ENCODE measurements around the gene KRTAP4-11. TPM values are rescaled to one million over a fixed set of nuclear protein-coding genes. Genes with fewer than 3 reads are reported as not detected.
"Not testable (repeated sequence)": the region's sequence is repeated elsewhere in the genome, so short reads cannot be mapped to it uniquely, and the experiment has no call there.

KRTAP4-11 gene
- total RNA-seq, 1 donor, result not detected

DNA sequence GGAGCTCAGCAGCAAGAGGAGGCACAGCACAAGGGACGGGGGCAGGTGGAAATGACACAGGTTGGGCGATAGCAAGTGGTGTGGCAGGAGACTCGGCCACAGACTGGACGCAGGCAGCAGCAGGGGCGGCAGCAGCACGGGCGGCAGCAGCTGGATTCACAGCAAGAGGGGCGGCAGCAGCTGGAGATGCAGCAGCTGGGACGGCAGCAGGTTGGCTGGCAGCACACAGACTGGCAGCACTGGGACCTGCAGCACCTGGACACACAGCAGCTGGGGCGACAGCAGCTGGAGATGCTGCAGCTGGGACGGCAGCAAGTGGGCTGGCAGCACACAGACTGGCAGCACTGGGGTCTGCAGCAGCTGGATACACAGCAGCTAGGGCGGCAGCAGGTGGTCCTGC lies 21.7 kb upstream of the KRTAP4-11 start:
- not testable (repeated sequence) for H3K27me3 ChIP-seq (ENCODE audit: insufficient read depth, low read length); H3K4me3 ChIP-seq (ENCODE audit: low read length); H3K9me3 ChIP-seq (ENCODE audit: low read depth, low read length); H3K4me1 ChIP-seq (ENCODE audit: insufficient read depth, low read length)

DNA sequence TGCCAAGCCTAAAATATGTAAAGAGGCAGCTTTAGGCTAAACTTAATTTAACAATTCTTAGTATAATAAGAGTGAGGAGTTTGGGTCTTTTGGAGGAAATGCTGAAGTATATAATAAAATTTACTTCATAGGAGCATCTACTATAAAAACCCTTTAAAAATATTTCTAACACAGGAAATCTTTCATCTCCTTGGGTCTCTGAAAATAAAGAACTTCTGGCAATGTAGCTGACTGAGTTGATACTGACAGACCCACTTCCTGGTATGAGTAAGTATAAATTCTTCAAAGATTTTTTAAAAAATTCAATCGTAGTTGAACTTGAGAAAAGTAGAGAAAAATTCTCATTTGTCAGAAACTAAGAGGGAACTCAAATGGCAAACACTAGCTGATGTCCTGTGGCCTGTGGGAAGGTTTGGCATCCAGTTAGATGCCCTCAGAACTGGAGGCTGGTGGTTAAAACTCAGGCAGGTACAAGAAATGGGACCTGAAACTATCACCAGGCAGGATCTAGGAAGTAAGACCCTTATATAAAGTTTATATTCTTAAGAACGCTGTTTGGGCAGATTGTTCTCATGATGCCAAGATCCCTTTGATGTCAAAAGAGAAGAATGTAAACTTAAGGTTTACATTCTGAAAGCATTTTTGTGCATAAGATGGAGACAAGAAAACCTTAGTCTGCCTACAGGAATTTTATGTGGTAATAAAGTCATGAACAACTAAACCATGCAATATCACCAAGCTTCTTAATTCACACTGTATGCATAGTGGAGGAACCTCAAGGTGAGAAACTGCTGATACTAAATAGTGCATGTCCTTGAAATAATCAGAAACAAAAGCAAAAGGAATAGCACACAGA lies 15.9 kb upstream of the KRTAP4-11 start:
- Histone ChIP-seq H3K4me1 (ENCODE audit: insufficient read depth, low read length) (no peaks in the 10 kb centered on the region), H3K27me3 (ENCODE audit: insufficient read depth, low read length) (no peaks in the 10 kb centered on the region), H3K4me3 (ENCODE audit: low read length) (no peak overlapping the region), H3K9me3 (ENCODE audit: low read depth, low read length) (no peaks in the 10 kb centered on the region)

DNA sequence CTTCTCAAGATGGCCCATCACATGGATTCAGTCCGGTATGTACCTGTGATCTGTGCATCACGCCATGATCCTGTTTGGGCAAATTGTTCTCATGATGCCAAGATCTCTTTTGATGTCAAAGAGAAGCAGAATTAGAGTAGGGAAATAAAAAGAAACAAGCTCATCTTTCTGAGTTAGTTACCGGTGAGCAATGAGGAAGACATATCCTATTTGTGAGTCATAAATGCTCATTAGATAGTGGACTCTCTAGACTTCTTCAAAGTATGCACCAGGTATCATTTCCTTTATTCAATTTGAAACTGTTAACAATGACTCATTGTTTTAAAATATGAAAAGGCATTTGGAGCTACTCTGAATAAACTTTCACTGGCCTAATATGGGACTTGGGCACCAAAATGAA lies 13.8 kb upstream of the KRTAP4-11 start:
- H3K4me1 ChIP-seq (ENCODE audit: insufficient read depth, low read length), result no peaks in the 10 kb centered on the region
- no peaks in the 10 kb centered on the region for H3K27me3 ChIP-seq (ENCODE audit: insufficient read depth, low read length)
- no peak overlapping the region for H3K4me3 ChIP-seq (ENCODE audit: low read length)
- H3K9me3 ChIP-seq (ENCODE audit: low read depth, low read length), result no peaks in the 10 kb centered on the region

DNA sequence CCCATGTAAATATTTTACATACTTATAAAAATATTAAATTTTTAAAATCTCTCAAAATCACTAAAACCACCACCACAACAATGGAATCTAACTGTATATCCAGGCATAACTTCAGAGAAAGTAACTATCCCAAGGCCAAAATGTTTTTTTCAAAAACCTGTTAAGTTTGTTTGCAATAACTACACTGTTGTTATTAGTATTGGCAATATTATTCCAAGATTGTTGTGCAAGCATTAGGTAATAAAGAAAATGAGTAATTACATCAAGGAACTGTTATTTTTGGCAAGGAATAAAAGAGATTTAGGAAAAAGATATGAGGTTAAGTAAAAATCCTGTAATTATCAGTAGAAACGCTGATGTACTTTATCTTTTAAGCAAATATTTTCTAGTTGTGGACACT lies 9.2 kb upstream of the KRTAP4-11 start:
- Histone ChIP-seq H3K27me3 (ENCODE audit: insufficient read depth, low read length) (no peaks in the 10 kb centered on the region), H3K9me3 (ENCODE audit: low read depth, low read length) (no peaks in the 10 kb centered on the region), H3K4me3 (ENCODE audit: low read length) (no peak overlapping the region), H3K4me1 (ENCODE audit: insufficient read depth, low read length) (peaks cover 6% of the 10 kb centered on the region)

DNA sequence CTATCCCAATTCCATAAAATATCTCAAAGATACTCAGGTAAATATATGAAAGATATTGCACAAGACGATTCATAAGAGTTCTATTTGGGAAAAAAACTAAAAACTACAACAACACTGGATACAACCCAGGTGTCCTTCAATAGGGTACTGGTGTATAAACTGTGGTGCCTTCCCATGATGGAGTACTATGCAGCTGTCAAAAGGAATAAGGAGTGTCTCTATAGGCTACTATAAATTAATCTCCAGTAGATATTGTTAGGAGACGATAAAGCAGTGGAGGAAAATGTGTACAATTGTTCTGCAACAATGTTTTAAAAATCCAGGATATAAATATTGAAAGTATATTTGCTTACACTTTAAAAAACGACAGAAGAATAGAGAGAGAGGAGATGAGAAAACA lies 8.2 kb upstream of the KRTAP4-11 start:
- no peaks in the 10 kb centered on the region for H3K27me3 ChIP-seq (ENCODE audit: insufficient read depth, low read length)
- H3K4me1 ChIP-seq (ENCODE audit: insufficient read depth, low read length), result peaks cover 6% of the 10 kb centered on the region
- no peaks in the 10 kb centered on the region for H3K9me3 ChIP-seq (ENCODE audit: low read depth, low read length)
- no peak overlapping the region for H3K4me3 ChIP-seq (ENCODE audit: low read length)

DNA sequence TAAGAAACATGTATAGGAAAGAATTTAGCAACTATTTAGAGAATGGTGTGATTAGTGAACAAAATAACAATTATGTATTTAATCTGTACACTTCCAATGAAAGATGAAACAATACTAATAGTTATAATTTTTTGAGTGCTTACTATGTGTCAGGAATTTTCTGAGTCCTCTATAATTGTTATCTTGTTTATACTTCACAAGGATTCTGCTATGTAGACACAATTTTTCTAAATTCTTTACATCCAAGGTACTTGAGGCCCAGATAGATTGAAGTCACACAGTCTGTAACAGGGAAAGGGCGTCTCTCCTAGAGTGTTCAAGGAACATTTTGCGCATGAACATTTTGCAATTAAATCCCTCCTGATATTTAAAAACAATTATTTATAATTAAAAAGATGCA lies 6.9 kb upstream of the KRTAP4-11 start:
- Histone ChIP-seq H3K4me1 (ENCODE audit: insufficient read depth, low read length) (peaks cover 9% of the 10 kb centered on the region), H3K4me3 (ENCODE audit: low read length) (no peak overlapping the region), H3K27me3 (ENCODE audit: insufficient read depth, low read length) (no peaks in the 10 kb centered on the region)

DNA sequence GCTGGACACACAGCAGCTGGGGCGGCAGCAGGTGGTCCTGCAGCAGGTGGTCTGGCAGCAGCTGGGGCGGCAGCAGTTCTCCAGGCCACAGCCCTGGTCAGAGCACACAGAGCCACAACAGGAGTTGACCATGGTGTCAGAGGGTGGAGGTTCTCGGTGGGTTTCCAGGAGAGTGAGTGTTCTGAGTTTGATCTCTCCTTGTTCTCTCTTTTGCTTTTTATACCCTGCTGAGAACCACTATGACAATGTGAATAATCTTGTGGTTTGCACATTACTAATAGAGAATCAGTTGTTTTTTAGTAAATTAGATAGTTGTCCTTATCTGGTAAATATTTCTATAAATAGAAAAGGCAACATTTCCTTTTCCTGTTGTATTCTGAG lies 5.8 kb upstream of the KRTAP4-11 start, which contains the start of gene KRTAP4-12:
TSS of gene KRTAP4-12 (minus strand) at position 192 of the 381 bp plus-strand sequence. CDS start at position 132, 60 bp downstream.
- not testable (repeated sequence) for H3K9me3 ChIP-seq (ENCODE audit: low read depth, low read length); H3K4me1 ChIP-seq (ENCODE audit: insufficient read depth, low read length); H3K27me3 ChIP-seq (ENCODE audit: insufficient read depth, low read length); H3K4me3 ChIP-seq (ENCODE audit: low read length)

More for the DNA sequence above, 6.9 kb upstream of the KRTAP4-11 start:
- H3K9me3 ChIP-seq (ENCODE audit: low read depth, low read length), result no peaks in the 10 kb centered on the region

DNA sequence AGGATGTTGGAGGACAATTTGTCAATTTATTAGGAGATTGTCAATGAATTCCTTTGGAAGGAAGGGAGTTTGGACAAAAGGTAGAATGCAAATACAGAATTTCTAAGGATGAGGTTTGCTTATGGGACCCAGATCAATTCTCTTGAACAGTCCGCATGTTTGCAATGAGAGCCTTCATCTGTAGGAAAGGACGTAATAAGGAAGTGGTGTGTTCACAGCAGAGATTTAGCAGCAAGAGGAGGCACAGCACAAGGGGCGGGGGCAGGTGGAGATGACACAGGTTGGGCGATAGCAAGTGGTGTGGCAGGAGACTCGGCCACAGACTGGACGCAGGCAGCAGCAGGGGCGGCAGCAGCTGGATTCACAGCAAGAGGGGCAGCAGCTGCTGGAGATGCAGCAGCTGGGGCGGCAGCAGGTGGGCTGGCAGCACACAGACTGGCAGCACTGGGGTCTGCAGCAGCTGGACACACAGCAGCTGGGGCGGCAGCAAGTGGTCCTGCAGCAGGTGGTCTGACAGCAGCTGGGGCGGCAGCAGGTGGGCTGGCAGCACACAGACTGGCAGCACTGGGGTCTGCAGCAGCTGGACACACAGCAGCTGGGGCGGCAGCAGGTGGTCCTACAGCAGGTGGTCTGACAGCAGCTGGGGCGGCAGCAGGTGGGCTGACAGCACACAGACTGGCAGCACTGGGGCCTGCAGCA lies 5.3 kb upstream of the KRTAP4-11 start:
- H3K27me3 ChIP-seq (ENCODE audit: insufficient read depth, low read length); H3K9me3 ChIP-seq (ENCODE audit: low read depth, low read length); H3K4me3 ChIP-seq (ENCODE audit: low read length): not testable (repeated sequence)
- peaks cover 12% of the 10 kb centered on the region for H3K4me1 ChIP-seq (ENCODE audit: insufficient read depth, low read length)

DNA sequence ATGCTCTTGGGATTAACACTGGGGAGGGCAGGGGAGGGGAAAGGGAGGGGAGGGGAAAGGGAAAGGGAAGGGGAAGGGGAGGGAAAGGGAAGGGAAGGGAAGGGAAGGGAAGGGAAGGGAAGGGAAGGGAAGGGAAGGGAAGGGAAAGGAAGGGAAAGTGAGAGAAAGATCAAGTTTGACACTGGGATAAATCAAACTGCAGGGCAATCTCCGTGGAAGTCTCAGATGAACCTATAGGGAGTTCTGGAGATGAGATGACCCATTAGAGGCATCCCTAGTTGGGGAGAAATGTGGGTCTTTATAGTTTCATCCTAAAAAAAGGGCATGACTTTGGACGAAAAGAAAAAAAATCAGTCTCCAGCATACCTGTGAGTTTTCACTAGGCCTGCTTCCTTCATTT lies 3.6 kb upstream of the KRTAP4-11 start:
- Histone ChIP-seq H3K4me1 (ENCODE audit: insufficient read depth, low read length) (peaks cover 12% of the 10 kb centered on the region), H3K4me3 (ENCODE audit: low read length) (no peak overlapping the region), H3K27me3 (ENCODE audit: insufficient read depth, low read length) (no peaks in the 10 kb centered on the region), H3K9me3 (ENCODE audit: low read depth, low read length) (no peaks in the 10 kb centered on the region)

DNA sequence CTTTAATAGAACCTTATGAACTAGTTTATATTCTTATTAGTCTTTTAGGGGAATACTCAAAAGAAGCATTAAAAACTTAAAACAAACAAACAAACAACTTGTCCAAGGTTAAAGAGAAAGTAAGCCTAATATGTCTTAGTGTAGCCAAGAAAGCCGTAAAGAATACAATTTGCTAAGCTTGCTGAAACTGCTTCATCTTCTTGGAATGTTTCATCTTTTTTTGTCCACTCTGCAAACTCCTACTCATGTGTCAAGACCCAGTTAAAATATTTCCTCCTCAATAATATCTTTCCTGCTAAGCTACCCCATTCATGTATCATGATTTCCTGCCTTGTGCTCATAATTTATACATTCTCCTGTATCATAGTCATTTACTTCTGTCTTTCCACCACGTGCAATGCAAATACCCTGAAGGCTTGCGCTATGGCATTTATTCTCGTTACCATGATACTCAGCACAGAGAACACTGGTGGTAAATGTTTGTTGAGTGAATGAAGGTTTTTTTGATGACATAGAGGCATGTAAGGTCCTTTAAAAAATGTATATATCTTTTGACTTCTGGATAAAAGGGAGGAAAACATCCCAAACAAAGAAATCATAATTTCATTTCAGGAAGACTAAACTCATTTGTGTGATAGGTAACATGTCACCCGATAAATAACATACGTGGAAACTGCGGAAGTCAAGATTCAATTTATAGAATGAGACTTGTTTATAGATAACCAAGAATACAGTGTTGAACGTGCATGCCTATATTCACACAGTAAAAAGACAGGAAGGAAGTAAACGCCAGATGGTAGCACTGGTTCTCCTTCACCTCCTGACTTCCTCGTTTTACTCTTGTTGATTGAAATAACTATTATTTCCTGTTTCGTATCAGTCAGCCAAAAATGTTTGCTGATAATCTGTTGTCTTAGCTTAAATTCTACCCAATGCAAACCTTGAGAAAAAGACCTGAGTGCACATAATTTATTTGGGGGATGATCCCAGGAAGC lies 1.8 kb upstream of the KRTAP4-11 start:
- H3K9me3 ChIP-seq (ENCODE audit: low read depth, low read length); H3K27me3 ChIP-seq (ENCODE audit: insufficient read depth, low read length); H3K4me3 ChIP-seq (ENCODE audit: low read length): not testable (repeated sequence)
- peaks cover 11% of the 10 kb centered on the region for H3K4me1 ChIP-seq (ENCODE audit: insufficient read depth, low read length)

DNA sequence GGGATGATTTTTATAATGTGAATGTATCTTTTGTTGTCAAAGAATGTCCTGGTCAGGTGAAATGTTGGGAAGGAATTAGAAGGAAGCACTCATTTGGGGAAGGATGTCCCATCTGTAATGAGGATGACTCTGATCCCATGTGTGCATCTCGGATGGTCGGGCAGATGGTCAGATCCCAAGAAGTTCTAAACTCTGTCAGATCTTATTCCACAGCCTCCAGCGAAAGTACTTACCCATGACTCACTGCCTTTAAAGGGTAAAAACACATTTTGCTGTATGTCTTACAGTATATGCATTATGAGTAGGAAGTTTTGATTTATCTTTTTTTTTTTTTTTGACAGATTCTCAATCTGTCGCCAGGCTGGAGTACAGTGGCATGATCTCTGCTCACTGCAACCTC lies 548 bp upstream of the KRTAP4-11 start:
- Histone ChIP-seq H3K4me3 (ENCODE audit: low read length) (no peak overlapping the region), H3K27me3 (ENCODE audit: insufficient read depth, low read length) (peaks cover 3% of the 10 kb centered on the region), H3K4me1 (ENCODE audit: insufficient read depth, low read length) (peaks cover 11% of the 10 kb centered on the region), H3K9me3 (ENCODE audit: low read depth, low read length) (no peaks in the 10 kb centered on the region)

DNA sequence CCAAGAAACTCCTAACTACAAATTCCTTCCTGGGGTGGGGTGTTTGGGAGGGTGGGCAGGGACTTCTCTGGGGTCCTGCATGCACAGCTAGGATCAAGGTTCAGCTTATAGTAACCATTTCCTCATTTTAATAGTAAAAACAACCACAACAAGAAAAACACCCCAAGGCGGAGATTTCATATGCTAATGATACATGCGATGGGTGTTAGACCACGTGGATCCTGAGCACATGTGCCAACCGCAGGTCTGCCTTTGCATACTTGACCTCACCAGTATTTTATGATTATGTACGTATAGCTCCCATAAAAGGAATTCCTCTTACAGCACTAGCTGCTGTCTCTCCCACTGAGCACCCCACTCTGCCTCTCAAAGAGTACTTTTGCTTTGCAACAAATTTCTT lies 1.9 kb downstream of the KRTAP4-11 start:
- peaks cover 6% of the 10 kb centered on the region for H3K9me3 ChIP-seq (ENCODE audit: low read depth, low read length)
- H3K4me1 ChIP-seq (ENCODE audit: insufficient read depth, low read length), result peaks cover 11% of the 10 kb centered on the region
- peaks cover 3% of the 10 kb centered on the region for H3K27me3 ChIP-seq (ENCODE audit: insufficient read depth, low read length)
- H3K4me3 ChIP-seq (ENCODE audit: low read length), result no peak overlapping the region

DNA sequence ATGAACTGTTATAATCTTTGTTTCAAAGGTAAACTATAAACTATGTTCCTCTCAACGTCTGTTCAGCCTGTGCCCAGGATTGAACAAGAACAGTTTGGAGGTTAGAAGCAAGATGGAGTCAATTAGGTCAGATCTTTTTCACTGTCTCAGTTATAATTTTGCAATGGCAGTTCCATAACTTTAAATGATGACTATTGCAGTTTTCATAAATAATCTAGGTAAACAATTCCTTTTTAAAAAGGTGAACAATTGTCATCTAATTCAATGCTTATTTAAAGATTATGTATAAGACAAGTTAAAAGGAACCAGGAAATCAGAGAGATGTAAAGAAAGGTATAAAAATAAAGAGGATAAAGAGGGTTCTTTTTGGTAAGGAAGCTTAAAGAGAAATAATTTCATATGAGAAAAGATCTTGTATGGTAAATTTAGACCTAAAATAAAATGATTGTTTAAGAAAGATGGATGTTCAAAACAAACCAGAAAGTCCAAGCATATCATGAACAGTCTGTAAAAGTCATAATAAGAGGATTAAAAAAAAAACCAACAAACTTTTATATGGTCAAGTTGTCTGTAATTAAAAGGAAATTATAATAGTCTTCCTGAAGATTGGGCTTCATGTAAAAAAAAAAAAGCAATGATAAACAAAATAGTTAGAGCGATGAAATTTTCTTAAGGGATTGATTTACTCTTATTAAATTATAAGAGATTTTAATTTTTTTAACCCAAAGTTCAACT lies 6.9 kb downstream of the KRTAP4-11 start:
- H3K4me1 ChIP-seq (ENCODE audit: insufficient read depth, low read length), result peaks cover 8% of the 10 kb centered on the region
- H3K27me3 ChIP-seq (ENCODE audit: insufficient read depth, low read length), result no peaks in the 10 kb centered on the region
- no peak overlapping the region for H3K4me3 ChIP-seq (ENCODE audit: low read length)
- peaks cover 6% of the 10 kb centered on the region for H3K9me3 ChIP-seq (ENCODE audit: low read depth, low read length)

DNA sequence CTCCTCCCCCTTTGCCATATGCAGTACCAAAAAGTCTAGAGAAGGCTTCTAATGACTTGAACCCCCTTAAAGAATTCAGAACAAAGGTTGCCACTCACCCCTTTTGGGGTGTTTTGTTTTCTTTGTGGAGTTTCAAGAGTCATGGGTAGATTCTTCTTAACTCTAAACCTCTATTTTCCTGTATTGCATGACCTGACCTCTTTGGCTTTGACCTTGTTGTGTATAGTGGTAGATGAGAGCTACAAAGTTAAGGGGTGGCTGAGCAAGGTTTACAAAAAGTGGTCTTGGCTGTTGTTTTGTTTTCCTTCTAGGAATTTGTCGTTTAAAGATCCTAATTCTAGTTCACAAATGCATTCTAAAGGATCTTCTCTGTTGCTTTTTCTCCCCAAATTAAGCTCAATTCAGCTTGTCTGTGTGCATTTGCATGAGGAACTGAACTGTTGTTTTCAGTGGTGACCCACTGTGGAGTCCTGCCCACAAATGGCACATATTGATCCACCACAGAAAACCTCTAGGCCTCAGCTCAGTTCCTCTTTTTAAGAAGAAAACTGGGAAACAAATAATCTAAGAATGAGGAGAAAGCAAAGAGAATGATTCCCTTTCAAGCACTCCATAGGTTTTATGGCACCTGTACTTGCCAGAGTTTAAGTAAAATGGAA lies 9.3 kb downstream of the KRTAP4-11 start:
- not testable (repeated sequence) for H3K27me3 ChIP-seq (ENCODE audit: insufficient read depth, low read length); H3K9me3 ChIP-seq (ENCODE audit: low read depth, low read length); H3K4me1 ChIP-seq (ENCODE audit: insufficient read depth, low read length)
- peak overlapping the region; percentile 32 for H3K4me3 ChIP-seq (ENCODE audit: low read length)

Measured in mononuclear cell (primary cell).